IMR-90 (cell line): ENCODE measurements around the gene RFPL1. TPM values are rescaled to one million over a fixed set of nuclear protein-coding genes. Genes with fewer than 3 reads are reported as not detected.

ENCODE experiments used
- ATAC-seq: fragments of 200-7000 bp; cut with Tn5 transposase; 2 replicates; pipeline ENCODE4 v1.9.1; 2020; ENCODE audit warnings: low read depth, mild to moderate bottlenecking, moderate library complexity
- BruUV-seq: library from RNA; stranded (reverse); fragments of 400-500 nt; replicated peaks from 2 replicates; lab custom pipeline; 2021; lab: Mats Ljungman, UMichigan
- CTCF ChIA-PET: fragments of 300-600 bp; formaldehyde crosslinking; extraction: SDS; loops from one replicate; lab custom pipeline; 2021; ENCODE audit warnings: antibody characterized with exemption; lab: Yijun Ruan, JAX
- POLR2A ChIA-PET: fragments of 300-600 bp; sonication (Branson Sonifier 250); formaldehyde crosslinking; loops from one replicate; lab custom pipeline; 2022; ENCODE audit warnings: antibody characterized with exemption; ENCODE audit not compliant: unreplicated experiment; lab: Charles Lee
- DNase-seq: peaks from one replicate; pipeline ENCODE4 v3.0.0; 2013
- H2AFZ ChIP-seq: replicated peaks from 2 replicates; pipeline ENCODE3; 2013; ENCODE audit warnings: low read length, mild to moderate bottlenecking; ENCODE audit not compliant: poor library complexity
- H2AK5ac ChIP-seq: 2 replicates; pipeline ENCODE4 v1.6.1; 2013; ENCODE audit warnings: low read depth, low read length, inconsistent platforms
- H2AK9ac ChIP-seq: replicated peaks from 2 replicates; pipeline ENCODE3; 2013; ENCODE audit warnings: mild to moderate bottlenecking, low read depth, low read length, moderate library complexity; ENCODE audit not compliant: poor library complexity
- H2BK120ac ChIP-seq: 2 replicates; pipeline ENCODE4 v1.6.1; 2013; ENCODE audit warnings: low read depth, low read length, inconsistent platforms
- H2BK15ac ChIP-seq: 3 replicates; pipeline ENCODE4 v1.6.1; 2013; ENCODE audit warnings: low read depth, low read length, inconsistent platforms
- H2BK20ac ChIP-seq: 2 replicates; pipeline ENCODE4 v1.6.1; 2013; ENCODE audit warnings: low read depth, mild to moderate bottlenecking, inconsistent platforms, low read length, moderate library complexity
- H2BK5ac ChIP-seq: 2 replicates; pipeline ENCODE4 v1.6.1; 2013; ENCODE audit warnings: mild to moderate bottlenecking, low read depth, low read length, inconsistent platforms; ENCODE audit not compliant: poor library complexity, severe bottlenecking
- H3K14ac ChIP-seq: replicated peaks from 2 replicates; pipeline ENCODE4 v1.6.1; 2013; ENCODE audit warnings: low read depth, low read length, inconsistent platforms
- H3K18ac ChIP-seq: 2 replicates; pipeline ENCODE4 v1.6.1; 2013; ENCODE audit warnings: low read depth, low read length, control low read depth
- H3K23ac ChIP-seq: 2 replicates; pipeline ENCODE4 v1.6.1; 2013; ENCODE audit warnings: low read depth, low read length, inconsistent platforms
- H3K27ac ChIP-seq: 2 replicates; pipeline ENCODE4 v1.5.1; 2013; ENCODE audit warnings: mild to moderate bottlenecking, control low read depth, low read length; ENCODE audit not compliant: insufficient read depth
- H3K27me3 ChIP-seq: 2 replicates; pipeline ENCODE4 v1.6.1; 2013; ENCODE audit warnings: low read length; ENCODE audit not compliant: control insufficient read depth, insufficient read depth
- H3K36me3 ChIP-seq: 2 replicates; pipeline ENCODE4 v1.6.1; 2013; ENCODE audit warnings: low read length, mixed read lengths; ENCODE audit not compliant: control insufficient read depth, insufficient read depth
- H3K4ac ChIP-seq: 2 replicates; pipeline ENCODE4 v1.6.1; 2013; ENCODE audit warnings: low read depth, low read length, inconsistent platforms
- H3K4me1 ChIP-seq: 2 replicates; pipeline ENCODE4 v1.6.1; 2013; ENCODE audit warnings: low read length, mixed read lengths; ENCODE audit not compliant: control insufficient read depth, insufficient read depth
- H3K4me2 ChIP-seq: 2 replicates; pipeline ENCODE4 v1.6.1; 2013; ENCODE audit warnings: low read depth, mild to moderate bottlenecking, control low read depth, low read length, moderate library complexity
- H3K4me3 ChIP-seq: 2 replicates; pipeline ENCODE4 v1.5.1; 2013; ENCODE audit warnings: low read depth, mild to moderate bottlenecking, control low read depth, low read length, moderate library complexity; ENCODE audit not compliant: insufficient read depth
- H3K56ac ChIP-seq: 2 replicates; pipeline ENCODE4 v1.6.1; 2013; ENCODE audit warnings: low read length, inconsistent platforms; ENCODE audit not compliant: insufficient read depth; ENCODE audit errors: extremely low read depth
- H3K79me1 ChIP-seq, 2 experiments: 2 replicates each; pipeline ENCODE4 v1.6.1; 2013; ENCODE audit warnings: low read length in 2 of 2, inconsistent platforms in 1 of 2, low read depth in 1 of 2
- H3K9ac ChIP-seq: 2 replicates; pipeline ENCODE4 v1.6.1; 2013; ENCODE audit warnings: low read depth, low read length, control low read depth
- H3K9me1 ChIP-seq: 2 replicates; pipeline ENCODE4 v1.6.1; 2013; ENCODE audit warnings: low read length, inconsistent platforms; ENCODE audit not compliant: insufficient read depth
- H3K9me3 ChIP-seq: 2 replicates; pipeline ENCODE4 v1.6.1; 2013; ENCODE audit warnings: low read length; ENCODE audit not compliant: control insufficient read depth, insufficient read depth
- H4K20me1 ChIP-seq: 2 replicates; pipeline ENCODE4 v1.6.1; 2013; ENCODE audit warnings: low read length, inconsistent platforms; ENCODE audit not compliant: insufficient read depth
- H4K5ac ChIP-seq: 2 replicates; pipeline ENCODE4 v1.6.1; 2013; ENCODE audit warnings: mild to moderate bottlenecking, low read depth, low read length, control low read depth
- H4K8ac ChIP-seq, 2 experiments: 2 replicates each; pipeline ENCODE4 v1.6.1; 2013; ENCODE audit warnings: low read depth in 2 of 2, low read length in 2 of 2, control low read depth in 1 of 2, inconsistent platforms in 1 of 2
- H4K91ac ChIP-seq: 2 replicates; pipeline ENCODE4 v1.6.1; 2013; ENCODE audit warnings: low read depth, low read length, inconsistent platforms; ENCODE audit not compliant: insufficient read depth
- CEBPB ChIP-seq: IDR thresholded peaks from 2 replicates; pipeline ENCODE4 v1.6.1; 2012; ENCODE audit warnings: low read depth, low read length, improper control_type of control experiment
- CHD1 ChIP-seq: IDR thresholded peaks from 2 replicates; pipeline ENCODE4 v1.6.1; 2012; ENCODE audit warnings: low read depth, low read length, improper control_type of control experiment
- CTCF ChIP-seq: conservative IDR thresholded peaks from 2 replicates; pipeline ENCODE4 v1.5.1; 2012; ENCODE audit warnings: mild to moderate bottlenecking, low read depth, low read length, improper control_type of control experiment
- FOS ChIP-seq: fragments of 150-350 bp; IDR thresholded peaks from 2 replicates; pipeline ENCODE4 v1.6.1; 2016; ENCODE audit warnings: low read depth, low read length
- MAFK ChIP-seq: IDR thresholded peaks from 2 replicates; pipeline ENCODE4 v1.6.1; 2012; ENCODE audit warnings: low read depth, low read length, improper control_type of control experiment
- MAZ ChIP-seq: IDR thresholded peaks from 2 replicates; pipeline ENCODE4 v1.6.1; 2012; ENCODE audit warnings: low read depth, mild to moderate bottlenecking, low read length, improper control_type of control experiment, moderate library complexity, borderline replicate concordance
- POLR2A ChIP-seq: IDR thresholded peaks from 2 replicates; pipeline ENCODE4 v1.6.1; 2012; ENCODE audit warnings: mild to moderate bottlenecking, low read depth, low read length
- RAD21 ChIP-seq: IDR thresholded peaks from 2 replicates; pipeline ENCODE4 v1.6.1; 2012; ENCODE audit warnings: low read length, improper control_type of control experiment
- RCOR1 ChIP-seq: IDR thresholded peaks from 2 replicates; pipeline ENCODE4 v1.6.1; 2012; ENCODE audit warnings: mild to moderate bottlenecking, low read length, improper control_type of control experiment; ENCODE audit not compliant: insufficient replicate concordance
- RFX5 ChIP-seq: IDR thresholded peaks from 2 replicates; pipeline ENCODE4 v1.8.0; 2012; ENCODE audit warnings: low read depth, mild to moderate bottlenecking, low read length, moderate library complexity
- USF2 ChIP-seq: fragments of 150-350 bp; IDR thresholded peaks from 2 replicates; pipeline ENCODE4 v1.6.1; 2017; ENCODE audit warnings: mild to moderate bottlenecking, antibody characterized with exemption, low read length, low read depth
- WGBS, 2 experiments: methylation state at CpG; one replicate each; pipeline versions ENCODE4 v1.1.5 to v1.1.7; 2013; ENCODE audit warnings: missing lambda C conversion rate in 2 of 2; ENCODE audit not compliant: insufficient read length in 1 of 2; ENCODE audit errors: extremely low coverage in 2 of 2; 5-methylcytosine and 5-hydroxymethylcytosine counted together
- dilution Hi-C: fragments of 300-500 bp; cut with HindIII; formaldehyde crosslinking; loops from one replicate; pipeline ENCODE4 v1.14.3; 2018; ENCODE audit warnings: low sequenced_read_pairs; ENCODE audit not compliant: unreplicated experiment
- in situ Hi-C: fragments of 300-500 bp; cut with MboI; formaldehyde crosslinking; loops from 3 replicates; pipeline ENCODE4 v1.14.3; 2019; ENCODE audit warnings: low sequenced_read_pairs, inconsistent platforms, mixed read lengths
- intact Hi-C: fragments of 100-400 bp; cut with micrococcal nuclease; formaldehyde crosslinking; loops from 2 replicates; pipeline ENCODE4 v1.10.0; 2022
- polyA plus RNA-seq, 3 experiments: library from polyadenylated mRNA; depleted of rRNA; stranded (reverse); fragments of >200 nt; gene quantifications; 2 replicates each; pipeline ENCODE4 v1.2.3, GENCODE V29; 2012; ENCODE audit warnings: low replicate concordance in 1 of 3
- total RNA-seq: library from RNA; depleted of rRNA; stranded (reverse); fragments of >200 nt; gene quantifications from 2 replicates; pipeline ENCODE4 v1.2.3, GENCODE V29; 2012

RFPL1 gene
- total and polyA plus RNA-seq, 2 of the 4 experiments (the other 2 are of a cell fraction) = not detected

- DNase-seq (no peak), ATAC-seq (no peak)
- Histone ChIP-seq H3K9me1 (peaks cover 2% of the 10 kb centered on the region; the same call in 1 of the 2 replicates), H2BK20ac (no peak overlapping the region), H3K9me3 (no peaks in the 10 kb centered on the region), H3K4me3 (no peak overlapping the region), H3K27ac (no peak overlapping the region), H2BK15ac (no peak overlapping the region), H2AFZ (no peak overlapping the region), H3K56ac (no peak overlapping the region), H3K23ac (no peak overlapping the region), H4K8ac (no peak overlapping the region), H4K5ac (no peak overlapping the region), H2BK5ac (no peak overlapping the region), H3K14ac (no peak overlapping the region), H4K91ac (no peak overlapping the region), H4K20me1 (no peaks in the 10 kb centered on the region; the same call in 1 of the 2 replicates), H3K79me1 (peaks cover 22 to 36% of the 10 kb centered on the region in 2 experiments), H2AK9ac (no peak overlapping the region), H3K4ac (no peak overlapping the region), H3K36me3 (0 out of 2 replicates have a peak, but pooled peaks cover 2% of the 10 kb centered on the region), H3K4me1 (peaks cover 8% of the 10 kb centered on the region), H2AK5ac (no peak overlapping the region), H3K27me3 (no peaks in the 10 kb centered on the region), H3K4me2 (no peak overlapping the region), H2BK120ac (no peak overlapping the region), H3K18ac (no peak overlapping the region), H3K9ac (no peak overlapping the region)
- dilution Hi-C loops = no loop called here
- no CpG with 5 or more reads among the region's 6 CpGs for WGBS, 2 experiments
- ChIA-PET CTCF (no interaction called here), POLR2A (no interaction called here)
- no peak for TF ChIP-seq RFX5
- no peak for TF ChIP-seq MAZ
- TF ChIP-seq CEBPB = no peak
- TF ChIP-seq RAD21 = no peak
- no peak for TF ChIP-seq RCOR1
- TF ChIP-seq CHD1 = no peak
- no peak for TF ChIP-seq CTCF
- no peak for TF ChIP-seq MAFK
- TF ChIP-seq FOS = no peak
- no peak for TF ChIP-seq USF2
- TF ChIP-seq POLR2A = no peak
- intact Hi-C loops = no loop called here
- BruUV-seq = no TSS peak
- in situ Hi-C loops = loop anchor here (10.0 kb wide), 1 partner anchor 115 kb away; no protein-coding TSS in a partner anchor
Observed at GRCh38 chr22:29390270-29390669, 48.1 kb upstream of the RFPL1 start.
